A204.1 (cell line): ENCODE results near the gene CTR9.

ENCODE experiments used
- FAIRE-seq: peaks from 2 replicates; lab custom pipeline; 2012; peaks lifted over from hg19 to GRCh38; lab: Jason Lieb, UNC

The CTR9 gene

DNA sequence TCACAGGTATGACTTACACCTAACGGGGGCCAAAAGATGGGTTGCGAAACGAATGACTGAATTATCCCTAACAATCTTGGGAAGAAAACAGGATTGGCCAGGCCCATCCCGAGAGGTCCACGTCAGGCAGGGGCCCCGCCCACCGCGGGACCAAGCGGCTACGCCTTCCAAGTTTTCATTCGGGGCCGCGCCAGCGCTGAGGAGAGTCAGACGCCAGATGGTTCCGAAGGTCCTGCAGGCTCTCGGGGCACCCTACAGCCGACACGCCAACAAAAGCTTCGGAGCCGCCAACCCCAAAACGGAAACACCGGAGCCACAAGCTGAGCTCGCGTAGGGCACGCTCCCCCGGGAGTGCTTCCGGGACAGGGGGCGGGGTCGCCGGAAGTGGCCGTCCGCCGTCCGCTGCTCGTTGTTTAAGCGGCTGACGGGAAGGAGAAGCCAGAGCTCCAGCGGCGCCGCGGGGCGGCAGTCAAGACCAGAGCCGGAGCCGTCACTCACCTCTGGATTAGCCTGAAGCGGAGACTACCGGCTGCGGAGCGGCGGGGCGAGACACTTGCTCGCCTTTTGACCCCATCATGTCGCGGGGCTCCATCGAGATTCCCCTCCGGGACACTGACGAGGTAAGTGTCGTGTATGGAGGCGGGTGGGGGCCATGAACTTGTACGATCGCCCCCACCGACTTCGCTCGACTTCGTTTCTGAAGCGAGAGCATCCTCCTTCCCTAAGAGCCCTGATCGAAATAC, at the start of gene CTR9:
Gene CTR9, plus strand, starts transcription at position 409 of the 743 bp plus-strand sequence. Its CDS starts 167 bp downstream, at position 576.
- FAIRE-seq = peak; percentile 67

DNA sequence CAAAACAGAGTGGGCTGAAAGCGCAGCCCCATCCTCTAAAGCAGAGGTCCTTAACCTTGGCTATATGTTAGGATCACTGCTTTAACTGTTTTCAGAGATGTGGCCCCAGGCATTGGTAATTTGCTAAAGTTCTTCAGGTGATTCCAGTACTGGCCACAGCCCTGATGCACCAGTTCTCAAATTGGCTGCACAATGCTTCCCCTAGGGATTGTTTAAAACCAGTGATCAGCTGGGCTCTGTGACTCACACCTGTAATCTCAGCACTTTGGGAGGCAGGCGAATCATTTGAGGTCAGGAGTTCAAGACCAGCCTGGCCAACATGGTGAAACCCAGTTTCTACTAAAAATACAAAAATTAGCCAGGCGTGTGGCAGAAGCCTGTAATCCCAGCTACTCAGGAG, 49.1 kb upstream of the CTR9 start:
- no peak for FAIRE-seq

DNA sequence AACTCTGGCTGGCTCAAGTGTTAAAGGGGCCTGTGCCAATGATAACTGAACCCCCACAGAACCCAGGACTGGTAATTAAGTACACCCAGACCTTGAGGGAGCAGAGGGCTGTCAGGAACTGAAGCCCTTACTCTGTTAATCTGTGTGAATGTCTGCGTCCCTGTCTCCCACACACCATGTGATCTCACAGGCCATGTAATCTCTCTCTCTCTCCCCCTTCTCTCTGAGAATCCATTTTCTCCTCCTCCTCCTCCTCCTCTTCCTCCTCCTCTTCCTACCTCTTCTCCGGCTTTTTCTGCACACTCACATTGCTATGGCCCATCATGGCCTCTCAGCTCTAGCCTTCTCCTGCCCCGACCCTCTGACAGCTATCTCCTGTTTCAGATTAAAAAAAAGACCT, 42.9 kb upstream of the CTR9 start:
- no peak for FAIRE-seq

DNA sequence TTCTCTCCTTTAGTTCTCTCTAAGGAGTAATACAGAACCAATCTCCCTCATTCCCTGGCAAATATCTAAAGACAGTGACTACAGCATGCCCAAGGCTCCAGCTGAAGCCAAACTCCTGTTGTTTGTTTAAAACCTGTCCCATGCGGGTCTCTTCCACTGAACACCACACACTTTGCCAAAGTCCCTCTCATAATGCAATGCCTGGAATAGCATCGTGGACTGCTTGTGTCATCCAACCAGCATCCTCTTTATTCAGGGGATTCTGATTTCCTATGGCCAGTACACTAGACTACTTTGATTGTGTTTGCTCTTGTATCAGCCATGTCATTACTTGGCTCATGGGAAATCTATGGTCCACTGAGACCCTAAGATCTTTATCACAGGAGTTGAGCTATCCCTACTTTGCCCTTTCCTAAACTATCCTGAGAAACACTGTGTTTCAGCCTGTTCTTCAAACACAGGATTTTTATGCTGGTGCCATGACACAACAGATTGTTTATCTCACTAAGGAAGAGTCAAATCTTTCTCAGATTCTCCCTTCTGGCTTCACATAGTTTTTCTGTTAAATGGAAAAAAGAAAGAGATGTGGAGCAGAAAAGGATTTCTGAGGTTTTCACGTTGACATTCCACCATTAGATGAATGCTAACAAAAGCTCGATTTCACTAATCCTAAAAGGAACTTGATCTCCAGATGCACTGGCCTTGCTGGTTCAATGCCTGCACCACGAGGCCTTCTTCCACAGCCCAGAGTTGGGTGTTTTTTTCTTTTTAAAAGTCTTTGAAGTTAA, 41.6 kb upstream of the CTR9 start:
- no peak for FAIRE-seq

DNA sequence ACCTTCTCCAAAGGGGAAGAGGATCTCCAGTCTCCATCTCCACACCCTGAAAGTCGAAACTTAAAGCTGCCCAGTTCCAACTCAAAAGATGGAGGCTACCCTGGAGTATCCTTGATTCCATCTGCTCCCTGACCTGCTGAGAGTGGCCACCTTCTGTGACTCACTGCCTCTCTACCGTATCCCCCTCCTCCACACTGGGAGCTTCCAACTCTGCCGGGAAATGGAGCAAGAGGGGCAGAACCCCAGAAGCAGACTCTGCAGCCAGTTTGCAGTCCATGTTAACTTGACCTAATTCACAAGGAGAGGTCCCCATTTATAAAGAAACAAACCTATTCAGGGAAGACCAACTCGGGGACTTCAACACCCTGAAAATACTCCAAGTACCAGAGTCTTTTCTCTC, 35.5 kb upstream of the CTR9 start:
- FAIRE-seq = no peak

DNA sequence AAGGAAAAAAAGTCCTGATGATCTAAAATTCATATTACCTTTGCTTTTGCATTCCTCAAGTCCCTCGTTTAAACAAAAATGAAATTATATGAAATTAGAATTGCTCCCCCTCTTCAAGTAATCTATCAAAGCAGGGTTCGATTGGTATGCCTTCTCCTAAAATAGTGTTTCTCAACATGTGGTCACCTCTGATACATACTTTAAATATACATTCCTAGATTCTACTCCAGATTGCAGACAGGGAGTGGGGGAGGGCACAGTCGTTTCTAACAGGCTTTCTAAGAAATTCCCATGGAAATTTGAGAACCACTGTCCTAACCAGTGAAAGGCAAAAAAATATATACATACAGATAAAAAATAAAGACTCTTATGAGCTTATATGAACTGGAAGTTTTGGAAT, 34.9 kb upstream of the CTR9 start:
- no peak for FAIRE-seq

DNA sequence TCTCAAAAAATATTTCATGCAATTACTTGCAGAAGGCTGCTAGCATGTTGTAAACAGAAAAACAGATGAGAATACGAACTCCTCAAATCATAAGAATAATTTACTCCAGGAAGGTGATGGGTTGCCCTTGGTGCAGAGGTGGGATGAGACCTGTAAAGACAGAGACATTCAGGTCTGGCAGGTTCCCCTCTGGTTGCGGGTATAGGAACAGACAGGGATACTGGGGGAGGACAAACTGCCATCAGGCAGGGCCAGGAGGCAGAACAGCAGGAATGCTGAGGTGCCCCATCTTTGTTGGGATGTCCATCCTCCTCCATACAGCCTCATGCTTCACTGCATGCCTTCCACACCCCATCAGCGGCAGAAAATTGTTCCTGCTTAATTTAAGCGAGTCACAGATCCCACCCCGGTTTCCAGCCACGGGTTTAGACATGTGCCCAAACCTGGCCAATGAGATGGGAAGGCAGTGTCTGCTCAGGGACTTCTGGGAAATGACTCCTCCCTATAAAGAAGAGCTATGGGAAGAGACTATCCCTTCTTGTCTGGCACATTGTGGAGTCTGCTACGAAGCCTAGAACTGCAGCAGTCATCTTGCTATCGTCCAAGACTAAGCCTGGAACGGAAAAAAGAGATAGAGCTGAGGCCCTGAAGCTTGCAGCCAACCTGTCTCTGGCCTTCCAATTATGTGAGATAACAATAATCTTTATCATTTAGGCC, 34.3 kb upstream of the CTR9 start:
- no peak for FAIRE-seq

DNA sequence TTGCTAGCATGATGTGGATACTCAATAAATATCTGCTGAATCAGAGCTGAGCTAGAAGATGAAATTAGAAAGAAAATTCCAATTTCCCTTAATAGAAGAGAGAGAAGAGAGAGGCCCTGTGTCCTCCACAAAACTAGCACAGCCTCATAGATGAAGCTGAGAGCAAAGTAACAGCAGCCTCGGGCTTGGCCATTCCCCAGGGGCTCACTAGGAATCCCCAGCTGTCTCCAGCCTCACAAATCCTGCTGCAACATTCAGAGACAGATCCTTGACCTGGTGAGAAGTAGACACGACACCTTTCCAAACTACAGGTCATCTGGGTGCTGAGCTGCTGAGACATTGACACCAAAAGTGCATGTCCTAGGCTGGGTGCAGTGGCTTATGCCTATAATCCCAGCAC, 31.4 kb upstream of the CTR9 start:
- no peak for FAIRE-seq

DNA sequence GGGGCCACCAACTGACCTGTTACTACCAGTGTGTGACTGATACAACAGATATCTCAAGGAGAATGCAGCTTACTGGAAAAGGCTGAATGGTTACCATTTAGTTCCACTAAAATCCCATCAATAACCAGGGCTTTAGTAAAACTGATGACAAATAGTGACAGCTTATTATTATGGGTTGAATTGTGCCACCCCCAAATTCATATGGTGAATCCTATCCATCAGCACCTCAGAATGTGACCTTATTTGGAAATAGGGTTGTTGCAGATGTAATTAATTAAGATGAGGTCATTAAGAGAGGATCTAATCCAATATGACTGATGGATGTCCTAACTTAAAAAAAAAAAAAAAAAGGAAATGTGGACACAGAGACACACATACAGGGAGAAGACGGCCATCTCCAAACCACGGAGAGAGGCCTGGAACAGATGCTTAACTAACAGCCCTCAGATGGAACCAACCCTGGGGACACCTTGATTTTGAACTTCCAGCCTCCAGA, 30.1 kb upstream of the CTR9 start:
- no peak for FAIRE-seq

DNA sequence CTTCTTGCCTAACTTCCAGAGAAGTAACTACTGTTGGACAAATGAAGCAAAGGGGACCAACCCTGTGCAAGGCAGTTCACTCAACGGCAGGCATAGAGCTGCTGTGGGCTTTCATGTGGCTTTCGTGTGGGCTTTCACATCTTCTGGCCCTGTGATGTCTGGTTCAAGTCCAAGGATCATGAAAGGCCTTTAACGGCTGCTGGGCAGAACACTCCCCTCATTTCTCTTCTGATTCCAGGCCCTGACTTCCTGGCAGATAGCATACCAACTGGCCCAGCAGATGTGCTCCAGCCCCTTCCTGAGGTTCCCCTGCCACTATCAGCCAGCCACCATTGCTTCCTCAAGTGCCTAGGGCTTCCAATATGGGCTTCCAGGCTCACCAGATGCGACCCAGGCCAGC, 28.7 kb upstream of the CTR9 start:
- no peak for FAIRE-seq

DNA sequence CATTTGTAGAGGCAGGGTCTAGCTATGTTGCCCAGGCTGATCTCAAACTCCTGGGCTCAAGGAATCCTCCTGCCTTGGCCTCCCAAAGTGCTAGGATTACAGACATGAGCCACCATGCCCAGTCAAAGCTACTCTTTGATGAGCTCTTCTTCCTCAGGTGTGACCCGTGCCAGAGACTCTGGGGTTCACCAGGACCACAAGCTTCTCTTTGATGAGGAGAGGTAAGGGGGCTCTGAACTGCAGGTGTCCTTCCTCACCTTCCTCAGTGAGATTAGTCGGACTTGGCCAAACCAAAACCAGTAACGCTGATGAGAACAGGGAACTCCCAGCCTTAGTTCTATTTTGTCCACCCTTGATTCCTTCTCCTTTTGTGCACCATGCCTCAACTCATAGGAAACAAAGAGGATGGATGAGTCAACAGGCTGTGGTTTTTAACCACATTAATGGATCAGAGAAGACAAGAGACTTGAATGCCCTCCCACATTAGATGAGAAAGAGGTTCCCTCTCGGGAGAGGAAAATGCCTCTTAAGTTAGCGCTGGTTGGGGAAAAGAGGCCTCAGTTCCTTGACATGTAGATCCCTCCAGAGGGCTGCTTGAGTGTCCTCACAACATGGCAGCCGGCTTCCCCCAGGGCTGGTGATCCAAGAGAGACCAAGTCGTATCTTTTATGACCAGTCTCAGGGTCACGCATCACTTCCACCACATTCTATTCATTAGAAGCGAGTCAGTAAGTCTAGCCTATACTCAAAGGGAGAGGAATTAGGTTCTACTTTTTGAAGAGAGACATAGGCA, 25.7 kb upstream of the CTR9 start:
- FAIRE-seq = no peak

DNA sequence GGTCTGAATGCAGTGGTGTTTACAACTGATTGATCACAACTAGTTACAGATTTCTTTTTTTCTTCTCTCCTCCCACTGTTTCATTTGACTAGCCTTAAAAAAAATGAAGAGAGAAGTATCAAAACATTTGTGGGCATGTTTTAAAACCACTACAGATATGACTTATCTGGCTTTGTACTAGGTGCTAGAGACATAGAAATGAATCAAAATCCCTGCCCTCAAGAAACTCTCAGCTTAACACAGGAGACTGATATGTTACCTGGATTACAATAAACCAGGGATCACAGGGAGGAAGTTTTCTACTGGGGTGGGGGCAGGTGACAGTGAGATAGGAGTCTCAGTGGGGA, 25.2 kb upstream of the CTR9 start:
- no peak for FAIRE-seq

DNA sequence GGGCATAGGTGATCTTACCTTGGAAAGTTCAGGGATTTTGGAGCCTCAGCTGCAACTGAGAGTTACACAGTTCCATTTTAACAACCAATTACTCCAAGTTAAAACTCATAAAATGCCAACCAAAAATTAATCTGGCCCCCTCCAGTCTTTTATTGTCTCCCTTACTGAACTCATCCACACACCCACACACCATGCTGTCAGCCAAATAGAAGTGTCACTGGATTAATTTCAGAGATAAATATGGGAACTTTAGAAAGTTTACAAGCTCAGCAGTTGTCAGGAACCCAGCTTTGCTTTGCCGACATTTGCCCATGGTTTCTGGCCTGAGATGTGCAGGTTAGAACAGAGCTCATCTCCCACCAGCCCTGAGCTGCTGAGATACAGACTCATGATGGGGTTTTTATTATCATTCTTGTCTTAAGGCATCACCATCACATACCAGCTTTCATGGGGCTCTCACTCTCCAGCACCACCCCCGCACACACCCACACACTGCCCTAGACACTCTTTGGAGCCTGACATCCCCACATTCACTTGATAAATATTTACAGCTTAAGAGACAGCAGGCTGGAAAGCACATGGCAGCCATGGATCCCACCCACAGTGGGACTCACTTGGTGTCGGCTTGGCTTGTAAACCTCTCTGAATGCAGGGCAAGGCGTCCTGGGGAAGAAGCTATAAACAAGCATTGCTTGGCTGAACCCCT, 23.7 kb upstream of the CTR9 start:
- no peak for FAIRE-seq

DNA sequence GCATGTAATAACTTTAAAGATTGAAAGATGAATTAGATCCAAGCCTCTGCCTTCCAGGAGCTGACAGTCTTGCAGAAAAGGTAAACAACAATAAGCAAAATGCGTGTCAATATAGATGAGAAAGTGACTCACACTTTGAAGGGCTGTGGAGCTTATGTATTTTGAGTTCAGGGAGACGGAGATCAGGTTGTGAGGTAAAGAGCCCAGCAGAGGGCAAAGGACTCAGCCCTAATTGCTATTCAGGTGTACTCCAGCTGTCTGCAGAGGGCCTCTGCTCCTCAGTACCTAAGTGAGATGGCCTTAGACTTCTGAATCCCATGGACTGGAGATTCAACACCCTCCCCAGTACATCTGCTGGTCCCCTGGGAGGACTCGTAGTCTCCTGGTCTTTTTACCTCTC, 22.9 kb upstream of the CTR9 start:
- FAIRE-seq = no peak

DNA sequence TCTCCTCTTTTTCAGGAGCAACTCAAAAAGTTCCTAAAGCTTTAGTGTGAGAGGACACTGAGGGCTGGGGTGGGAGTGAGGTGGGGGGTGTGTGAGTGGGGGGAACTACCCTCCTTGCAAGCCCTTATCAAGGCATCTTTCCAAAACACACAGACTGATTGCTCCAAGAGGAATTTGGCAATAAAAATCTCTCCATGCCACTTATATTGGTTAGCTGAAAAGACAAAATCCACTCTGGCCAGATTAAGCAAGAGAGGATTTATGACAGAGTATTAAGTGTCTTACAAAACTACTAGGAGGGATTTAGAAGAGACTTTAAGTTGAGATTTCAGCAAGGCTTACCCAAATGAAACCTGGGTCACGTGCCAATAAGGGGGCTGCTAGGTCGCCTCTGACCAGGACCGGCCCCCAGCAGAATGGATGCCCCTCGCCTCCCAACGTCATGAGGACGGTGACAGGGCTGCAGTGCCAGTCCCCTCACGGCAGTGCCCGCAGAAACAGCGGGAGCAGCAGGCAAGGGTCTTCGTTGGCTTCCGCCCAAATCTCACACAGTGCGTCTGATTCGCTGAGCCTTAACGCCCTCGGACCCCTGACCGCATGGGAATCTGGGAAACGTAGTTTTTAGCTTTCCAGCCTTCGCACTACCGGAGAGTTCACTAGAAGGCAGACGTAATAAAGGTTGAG, 22.1 kb upstream of the CTR9 start:
- no peak for FAIRE-seq

DNA sequence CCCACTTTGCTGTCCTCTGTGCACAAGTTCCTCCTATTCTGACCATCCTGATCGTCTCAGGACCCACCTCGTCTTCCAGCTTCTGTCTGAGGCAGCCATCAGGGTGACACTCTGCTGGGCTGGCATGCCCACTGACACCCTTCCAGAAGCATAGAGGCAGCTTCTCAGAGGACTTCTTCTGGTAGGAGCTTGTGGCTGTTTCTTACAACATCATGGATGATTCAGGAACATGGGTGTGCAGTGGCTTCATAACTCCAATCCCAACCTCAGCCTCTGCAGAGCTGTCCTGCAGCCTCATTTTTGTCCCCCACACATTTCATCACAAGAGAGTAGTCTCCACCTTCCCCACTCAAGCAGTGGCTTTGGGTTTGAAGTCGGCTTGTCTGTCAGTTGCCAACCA, 20.9 kb upstream of the CTR9 start:
- FAIRE-seq = no peak

DNA sequence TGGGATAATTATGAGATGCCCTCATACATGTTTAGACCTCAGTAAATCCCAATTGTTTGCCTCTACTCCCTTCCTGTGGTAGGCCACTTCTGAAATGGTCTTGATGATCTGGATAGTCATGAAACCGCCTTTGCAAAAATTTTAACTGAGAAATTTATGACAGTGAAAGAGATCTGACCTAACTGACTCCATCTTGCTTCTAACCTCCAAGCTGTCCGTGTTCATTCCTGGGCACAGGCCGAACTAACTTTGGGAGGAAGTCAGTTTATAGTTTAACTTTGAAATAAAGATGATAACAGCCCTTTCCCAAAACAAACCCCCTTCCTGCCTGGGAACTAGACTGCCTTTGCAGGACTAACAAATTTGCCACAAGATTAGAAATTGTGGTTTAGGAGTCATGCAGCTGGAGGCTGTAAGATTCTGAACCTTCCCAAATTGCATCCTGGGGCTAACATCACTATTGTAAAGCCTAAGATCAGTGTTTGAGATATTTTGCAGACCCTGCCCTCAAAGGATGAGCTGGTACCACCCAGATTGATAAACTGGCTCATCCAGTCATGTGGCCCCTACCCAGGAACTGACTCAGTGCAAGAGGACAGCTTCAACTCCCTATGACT, 19.9 kb upstream of the CTR9 start:
- FAIRE-seq = no peak

DNA sequence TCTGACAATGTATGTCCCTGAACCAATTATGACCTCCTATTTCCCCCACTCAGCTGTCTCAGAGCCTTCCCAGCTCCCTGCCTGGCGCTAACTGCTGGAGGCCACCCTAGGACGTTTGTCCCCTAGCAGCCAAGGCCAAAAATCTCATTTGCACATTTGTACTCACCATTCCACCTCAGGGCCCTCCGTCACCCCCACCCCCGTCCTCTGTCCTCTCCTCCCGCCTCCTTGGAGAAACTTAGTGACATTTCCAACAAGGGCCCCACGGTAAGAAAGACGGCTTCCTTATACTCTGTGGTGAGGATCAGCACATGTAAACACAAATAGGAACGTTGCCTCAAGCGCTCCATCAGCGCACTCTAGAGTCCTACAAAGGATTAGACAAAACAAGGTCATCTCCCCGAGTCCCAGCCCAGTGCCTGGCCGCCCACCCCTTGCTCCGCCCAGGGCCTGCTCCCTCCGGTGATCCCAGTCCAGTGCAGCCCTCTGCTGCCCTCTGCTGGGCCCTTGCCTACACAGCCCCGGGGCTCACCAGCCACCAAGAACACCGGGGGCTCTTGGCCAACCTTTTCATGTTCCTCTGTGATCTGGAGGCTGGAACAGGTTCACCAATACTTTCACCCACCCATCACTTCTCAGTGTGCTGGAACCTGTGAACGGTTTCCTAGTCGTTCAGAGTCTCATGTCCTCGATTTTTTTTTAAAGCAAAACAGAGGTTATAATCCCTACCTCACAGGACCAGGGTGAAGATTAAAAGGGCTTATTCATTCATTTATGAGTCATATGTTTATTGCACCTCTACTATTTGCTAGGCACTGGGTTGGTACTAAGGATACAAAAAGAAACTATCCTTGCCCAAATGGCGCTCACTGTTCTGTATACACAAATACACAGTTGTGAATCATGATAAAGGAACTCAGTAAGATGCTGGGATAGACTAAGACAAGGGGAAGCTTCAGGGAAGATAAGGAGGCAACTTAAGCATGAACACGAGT, 15.3 kb upstream of the CTR9 start:
- FAIRE-seq = peak; percentile 72

DNA sequence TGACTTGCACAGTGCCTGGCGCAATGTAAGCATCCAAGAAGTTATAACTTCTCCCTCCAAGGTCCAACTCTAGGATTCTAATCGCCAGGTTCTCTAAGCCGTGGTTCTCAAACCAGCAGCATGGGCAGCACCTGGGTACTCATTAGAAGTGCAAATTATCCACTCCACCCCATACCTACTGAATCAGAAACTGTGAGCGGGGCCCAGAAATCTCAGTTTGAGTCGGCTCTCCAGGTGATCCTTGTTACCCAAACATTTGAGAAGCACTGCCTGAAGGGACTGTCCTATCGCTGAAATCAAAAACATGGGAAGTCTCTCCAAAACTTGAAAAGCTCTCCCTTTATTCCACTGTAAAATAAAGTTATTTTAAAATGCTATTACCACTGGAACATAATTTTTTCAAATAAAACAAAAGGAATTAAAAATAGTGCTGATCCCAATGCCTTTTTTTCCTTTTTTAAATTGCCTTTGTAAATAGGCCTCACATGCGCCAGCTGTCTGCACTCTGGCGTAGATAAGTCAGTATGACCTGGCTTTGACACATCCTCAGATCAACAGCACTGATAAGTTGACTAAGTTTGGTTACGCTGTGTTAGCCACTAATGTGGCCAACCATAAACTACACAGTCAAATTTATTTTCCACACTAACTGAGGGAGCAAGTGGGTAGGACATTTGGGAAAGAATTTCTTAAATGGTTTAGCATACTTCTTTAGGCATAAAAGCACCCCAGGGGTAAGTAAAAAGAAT, 8.4 kb upstream of the CTR9 start:
- no peak for FAIRE-seq
